Dermis microvascular lymphatic vessel endothelial cell (primary cell): ENCODE measurements around the gene C13orf46. TPM values are rescaled to one million over a fixed set of nuclear protein-coding genes. Genes with fewer than 3 reads are reported as not detected.
"Not testable (repeated sequence)": the region's sequence is repeated elsewhere in the genome, so short reads cannot be mapped to it uniquely, and the experiment has no call there.

ENCODE experiments used
- DNase-seq, 2 donors: peaks; one replicate each; pipeline versions ENCODE4 v3.0.0 to v3.0.0-alpha.2; 2010; ENCODE audit warnings: low read depth in 2 of 2
- total RNA-seq: library from RNA; depleted of rRNA; stranded (reverse); fragments of >200 nt; gene quantifications from 2 replicates; pipeline ENCODE4 v1.2.1, GENCODE V29; 2014

The C13orf46 gene
- total RNA-seq, 1 donor from 2014 or later = 0.13 TPM

GRCh38 chr13:113995051-113995601 lies 21.2 kb upstream of the C13orf46 start:
- no peak for DNase-seq

- DNase-seq = no peak
These were observed 18.6 kb upstream of the C13orf46 start for GRCh38 chr13:113992276-113993005.

- DNase-seq = no peak
These were observed 17.9 kb upstream of the C13orf46 start for GRCh38 chr13:113991676-113992179.

GRCh38 chr13:113991191-113991669 lies 17.4 kb upstream of the C13orf46 start:
- no peak for DNase-seq

- DNase-seq = no peak
These were observed 16.5 kb upstream of the C13orf46 start for GRCh38 chr13:113990321-113990837.

GRCh38 chr13:113989585-113990300 lies 15.9 kb upstream of the C13orf46 start:
- no peak for DNase-seq

- DNase-seq = not testable (repeated sequence)
These were observed 15.0 kb upstream of the C13orf46 start for GRCh38 chr13:113988859-113989258.

GRCh38 chr13:113982296-113982661 lies 8.4 kb upstream of the C13orf46 start:
- DNase-seq = no peak

- no peak for DNase-seq
These were observed 7.9 kb upstream of the C13orf46 start for GRCh38 chr13:113981611-113982295.

- DNase-seq = no peak
These were observed 7.3 kb upstream of the C13orf46 start for GRCh38 chr13:113981194-113981605.

GRCh38 chr13:113980489-113981064 lies 6.7 kb upstream of the C13orf46 start:
- DNase-seq = no peak

GRCh38 chr13:113979791-113980471 lies 6.1 kb upstream of the C13orf46 start:
- DNase-seq = no peak

GRCh38 chr13:113978741-113979481 lies 5.0 kb upstream of the C13orf46 start:
- DNase-seq = no peak

GRCh38 chr13:113977976-113978375 lies 4.1 kb upstream of the C13orf46 start:
- DNase-seq = no peak

- DNase-seq = no peak
These were observed 3.1 kb upstream of the C13orf46 start for GRCh38 chr13:113976711-113977684.

- DNase-seq = no peak
These were observed 1.5 kb upstream of the C13orf46 start for GRCh38 chr13:113975416-113975815.

- no peak for DNase-seq
These were observed 717 bp upstream of the C13orf46 start for GRCh38 chr13:113974304-113975281.
